ENCODE data around the gene NPAS1. TPM values are rescaled to one million over a fixed set of nuclear protein-coding genes. Genes with fewer than 3 reads are reported as not detected.
A peak's percentile ranks its signal among the peaks of the same experiment; 100 is the strongest.

Gene NPAS1
- polyA plus RNA-seq, 3 donors from 2014 or later, result not detected

DNA sequence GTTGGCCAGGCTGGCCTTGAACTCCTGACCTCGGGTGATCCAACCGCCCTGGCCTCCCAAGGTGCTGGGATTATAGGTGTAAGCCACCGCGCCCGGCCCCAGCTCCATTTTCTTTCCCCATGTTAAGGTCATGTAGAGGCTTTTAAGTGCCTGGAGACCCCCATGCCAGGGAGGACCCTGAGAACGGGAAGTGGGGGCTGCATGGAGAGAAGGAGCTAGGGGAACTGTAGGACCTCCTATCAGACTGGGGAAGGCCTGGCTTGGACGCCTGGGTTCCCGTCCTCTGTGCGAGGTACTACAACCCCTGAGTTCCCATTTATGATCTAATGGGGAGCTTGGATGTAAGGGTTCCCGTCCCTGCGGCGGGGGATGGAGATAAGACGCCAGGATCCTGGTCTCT is 714 bp upstream of the NPAS1 start:
- Mint-ChIP-seq H3K36me3 (no peaks in the 10 kb centered on the region), H3K4me3 (peak overlapping the region in 1 of 5 donors; percentile 29), H3K4me1 (peaks cover 0 to 9% of the 10 kb centered on the region in 2 donors), H3K27ac (no peak overlapping the region), H3K9me3 (no peaks in the 10 kb centered on the region), H3K27me3 (ENCODE audit: low read depth in 3 of 3) (peaks cover 7 to 19% (median 7%) of the 10 kb centered on the region in 3 donors)
- DNase-seq, result no peak

DNA sequence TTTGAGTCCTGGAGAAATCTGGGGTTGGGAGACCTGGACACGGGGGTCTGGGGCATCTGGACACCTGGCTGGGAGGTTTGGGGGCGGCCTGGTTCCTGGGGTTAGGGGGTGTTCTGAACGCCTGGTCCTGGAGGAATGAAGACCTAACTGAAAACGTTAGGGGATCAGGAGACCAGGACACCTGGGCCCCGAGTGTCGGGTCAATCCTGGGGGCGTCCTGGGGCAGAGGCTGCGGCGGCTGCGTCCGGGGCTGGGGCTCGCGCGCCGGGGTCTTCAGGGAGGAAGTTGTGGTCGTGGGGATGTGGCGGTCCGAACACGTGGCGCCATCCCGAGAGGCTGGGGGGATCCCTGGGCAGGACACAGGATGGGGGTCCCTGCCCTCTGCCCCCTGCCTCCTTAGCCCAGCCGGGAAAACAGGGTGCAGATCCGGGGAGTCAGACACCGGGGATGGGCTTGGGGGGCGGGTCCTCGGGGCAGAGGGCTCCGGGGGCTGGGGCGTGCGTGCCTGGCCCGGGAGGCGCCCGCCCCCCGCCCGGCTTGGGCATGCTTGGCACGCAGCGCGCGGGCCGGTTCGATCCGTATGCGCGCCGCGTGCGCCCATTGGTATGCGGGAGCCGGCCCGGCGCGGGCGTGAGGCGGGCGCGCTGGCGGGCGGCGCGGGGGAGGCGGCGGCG is 632 bp downstream of the NPAS1 start:
- H3K9me3 Mint-ChIP-seq, result no peaks in the 10 kb centered on the region
- H3K4me1 Mint-ChIP-seq, result peaks cover 0 to 9% of the 10 kb centered on the region in 2 donors
- no peak overlapping the region for H3K27ac Mint-ChIP-seq
- no peak overlapping the region for H3K4me3 Mint-ChIP-seq
- H3K36me3 Mint-ChIP-seq, result no peaks in the 10 kb centered on the region
- peaks cover 7 to 26% (median 7%) of the 10 kb centered on the region in 3 donors for H3K27me3 Mint-ChIP-seq (ENCODE audit: low read depth in 3 of 3)
- DNase-seq, result no peak

DNA sequence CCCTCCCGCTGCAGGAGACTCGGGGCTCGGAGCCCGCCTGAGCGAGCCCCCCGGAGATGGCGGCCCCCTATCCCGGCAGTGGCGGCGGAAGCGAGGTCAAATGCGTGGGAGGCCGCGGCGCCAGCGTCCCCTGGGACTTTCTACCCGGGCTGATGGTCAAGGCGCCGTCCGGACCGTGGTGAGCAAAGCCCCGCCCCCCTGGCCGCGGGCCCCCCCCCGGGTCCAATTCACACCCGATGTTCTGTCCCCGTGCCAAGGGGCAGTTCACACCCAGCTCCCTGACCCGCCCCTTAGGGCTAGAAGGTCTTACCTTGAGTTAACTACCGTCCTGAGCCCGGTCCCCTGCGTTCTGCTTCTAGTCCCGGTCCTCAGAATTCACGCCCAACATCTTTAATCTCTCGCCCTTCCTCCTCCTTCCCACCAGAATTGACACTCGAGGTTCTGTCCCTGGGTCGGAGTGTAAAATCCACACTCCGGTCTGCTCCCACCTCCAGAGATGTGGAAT is 1.4 kb downstream of the NPAS1 start:
- Mint-ChIP-seq H3K4me3 (peak overlapping the region in 3 of 5 donors; percentile 32 to 50 (median 38)), H3K27ac (no peak overlapping the region), H3K27me3 (ENCODE audit: low read depth in 3 of 3) (peaks cover 5 to 26% (median 7%) of the 10 kb centered on the region in 3 donors), H3K4me1 (peaks cover 0 to 9% of the 10 kb centered on the region in 2 donors), H3K36me3 (no peaks in the 10 kb centered on the region), H3K9me3 (no peaks in the 10 kb centered on the region)
- DNase-seq, result no peak

DNA sequence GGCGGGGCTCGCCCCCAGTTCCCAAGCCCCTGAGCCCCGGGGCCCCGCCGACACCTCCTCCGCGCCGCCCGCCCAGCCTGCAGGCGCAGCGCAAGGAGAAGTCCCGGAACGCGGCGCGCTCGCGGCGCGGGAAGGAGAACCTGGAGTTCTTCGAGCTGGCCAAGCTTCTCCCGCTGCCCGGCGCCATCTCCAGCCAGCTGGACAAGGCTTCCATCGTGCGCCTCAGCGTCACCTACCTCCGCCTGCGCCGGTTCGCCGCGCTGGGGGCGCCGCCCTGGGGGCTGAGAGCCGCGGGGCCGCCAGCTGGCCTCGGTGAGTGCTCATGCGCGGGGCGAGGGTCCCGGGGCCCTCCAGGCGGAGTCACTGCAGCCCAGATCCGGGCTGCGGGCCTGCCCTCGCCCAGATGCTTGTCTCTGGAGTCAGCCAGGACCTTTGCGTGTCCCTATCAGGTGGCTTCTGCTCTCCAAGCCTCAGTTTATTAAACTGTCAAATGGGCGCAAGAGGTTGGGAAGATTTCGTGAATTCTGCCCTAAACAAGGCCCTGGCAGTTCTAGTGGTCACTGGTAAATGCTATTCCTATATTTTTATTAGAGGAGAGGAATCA is 2.0 kb downstream of the NPAS1 start:
- H3K4me3 Mint-ChIP-seq, result peak overlapping the region in 1 of 5 donors; percentile 38
- H3K9me3 Mint-ChIP-seq, result no peaks in the 10 kb centered on the region
- H3K27me3 Mint-ChIP-seq (ENCODE audit: low read depth in 3 of 3), result peaks cover 7 to 28% (median 8%) of the 10 kb centered on the region in 3 donors

DNA sequence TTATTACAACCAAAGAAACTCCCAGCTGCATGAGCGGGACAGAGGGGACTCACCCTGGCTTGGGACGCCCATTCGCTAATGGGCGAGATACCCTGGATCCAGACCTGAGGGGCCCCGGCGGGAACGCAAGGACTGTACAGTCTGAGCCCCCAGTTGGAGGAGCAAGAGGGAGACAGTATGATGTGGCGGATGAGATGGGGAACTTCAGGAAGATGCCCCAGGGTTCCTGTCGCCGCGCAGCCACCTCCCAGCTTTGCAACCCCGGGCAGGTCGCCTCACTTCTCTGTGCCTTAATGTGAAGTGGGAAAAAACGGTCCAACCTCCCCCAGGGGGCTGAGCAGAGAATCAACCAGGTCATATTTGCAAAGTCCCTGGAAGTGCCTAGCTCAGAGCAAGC is 2.5 kb downstream of the NPAS1 start:
- Mint-ChIP-seq H3K4me3 (no peak overlapping the region), H3K9me3 (no peaks in the 10 kb centered on the region), H3K4me1 (peaks cover 0 to 9% of the 10 kb centered on the region in 2 donors), H3K27me3 (ENCODE audit: low read depth in 3 of 3) (peaks cover 7 to 32% (median 8%) of the 10 kb centered on the region in 3 donors), H3K36me3 (no peaks in the 10 kb centered on the region), H3K27ac (no peak overlapping the region)
- no peak for DNase-seq

More for the DNA sequence above, 2.0 kb downstream of the NPAS1 start:
- no peaks in the 10 kb centered on the region for H3K36me3 Mint-ChIP-seq
- no peak overlapping the region for H3K27ac Mint-ChIP-seq
- peaks cover 0 to 9% of the 10 kb centered on the region in 2 donors for H3K4me1 Mint-ChIP-seq
- no peak for DNase-seq

DNA sequence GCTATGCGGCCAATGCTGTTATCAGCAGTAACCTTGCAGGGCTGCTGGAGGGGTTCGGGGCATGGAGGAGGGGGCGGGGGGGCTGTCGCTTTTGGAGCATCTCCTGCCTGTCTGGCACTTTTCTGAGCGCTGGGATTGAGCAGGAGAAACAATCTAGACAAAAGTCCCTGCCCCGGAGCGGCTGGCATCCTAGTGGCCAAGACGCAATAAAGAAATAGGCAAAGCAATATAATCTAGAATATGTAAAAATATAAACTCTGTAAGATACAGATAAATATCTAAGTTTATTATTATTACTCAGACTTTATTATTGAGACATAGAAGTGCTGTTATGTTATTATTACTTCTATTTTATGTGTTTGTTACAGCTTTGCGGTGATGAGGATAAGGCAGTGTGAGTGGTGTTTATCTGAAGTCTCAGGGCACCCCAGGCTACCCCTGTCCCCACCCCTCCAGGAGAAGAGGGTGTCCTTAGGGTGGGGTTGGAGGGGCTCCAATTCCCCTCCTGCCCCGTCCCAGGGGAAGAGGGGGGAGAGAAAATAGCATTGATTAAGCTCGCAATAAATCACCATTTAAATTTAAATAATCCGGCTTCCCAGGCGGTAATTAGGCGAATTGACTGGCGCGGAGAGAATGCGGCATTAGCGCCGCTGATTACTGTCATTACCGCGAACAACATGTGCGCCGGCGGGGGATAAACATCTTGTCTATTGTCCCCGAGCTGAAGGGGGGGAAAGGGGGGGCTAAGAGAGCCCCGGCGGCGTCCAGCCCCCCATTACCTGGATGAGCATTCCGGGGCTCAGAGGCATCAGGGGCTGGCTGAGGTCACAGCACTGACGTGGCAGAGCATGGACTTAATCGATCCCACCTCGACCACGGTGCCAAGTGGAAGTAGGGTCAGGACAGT is 3.2 kb downstream of the NPAS1 start:
- no peaks in the 10 kb centered on the region for H3K9me3 Mint-ChIP-seq
- DNase-seq, result no peak
- H3K27me3 Mint-ChIP-seq (ENCODE audit: low read depth in 3 of 3), result peaks cover 9 to 35% (median 11%) of the 10 kb centered on the region in 3 donors
- H3K4me3 Mint-ChIP-seq, result peak overlapping the region in 1 of 5 donors; percentile 35
- no peaks in the 10 kb centered on the region for H3K36me3 Mint-ChIP-seq
- no peak overlapping the region for H3K27ac Mint-ChIP-seq
- peaks cover 0 to 9% of the 10 kb centered on the region in 2 donors for H3K4me1 Mint-ChIP-seq

DNA sequence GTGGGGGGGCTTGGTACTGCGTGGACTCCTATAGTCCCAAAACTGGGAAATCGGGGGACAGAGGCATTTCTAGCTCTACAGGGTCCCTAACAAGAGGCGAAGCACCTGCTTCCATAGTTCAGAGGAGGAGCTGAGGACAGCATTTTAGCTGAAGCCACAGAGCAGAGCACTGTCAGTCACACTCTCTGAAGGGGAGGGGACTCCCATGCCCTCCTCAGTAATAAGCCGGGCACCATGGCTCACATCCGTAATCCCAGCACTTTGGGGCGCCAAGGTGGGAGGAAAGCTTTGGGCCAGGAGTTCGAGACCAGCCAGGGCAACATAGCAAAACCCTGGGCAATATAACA is 3.8 kb downstream of the NPAS1 start:
- H3K27me3 Mint-ChIP-seq (ENCODE audit: low read depth in 3 of 3), result peaks cover 11 to 37% (median 12%) of the 10 kb centered on the region in 3 donors

DNA sequence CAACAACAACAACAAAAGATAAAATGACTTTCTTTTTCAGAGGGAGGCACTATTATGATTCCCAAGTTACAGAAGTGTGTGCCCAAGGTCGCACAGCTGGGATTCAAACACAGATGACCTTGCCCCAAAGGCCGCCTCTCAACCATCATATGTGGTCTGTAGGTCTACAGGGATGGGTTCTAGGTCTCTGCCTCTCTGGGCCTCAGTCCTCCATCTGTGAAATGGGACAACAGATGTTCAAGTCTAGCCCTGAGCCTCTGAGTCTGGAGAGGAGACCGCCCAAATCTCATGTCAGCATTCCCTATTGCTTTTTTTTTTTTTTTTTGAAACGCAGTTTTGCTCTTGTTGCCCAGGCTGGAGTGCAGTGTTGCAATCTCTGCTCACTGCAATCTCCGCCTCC is 4.9 kb downstream of the NPAS1 start:
- peaks cover 0 to 4% of the 10 kb centered on the region in 2 donors for H3K4me1 Mint-ChIP-seq
- no peak overlapping the region for H3K27ac Mint-ChIP-seq
- H3K9me3 Mint-ChIP-seq, result no peaks in the 10 kb centered on the region
- peaks cover 5 to 37% (median 12%) of the 10 kb centered on the region in 3 donors for H3K27me3 Mint-ChIP-seq (ENCODE audit: low read depth in 3 of 3)
- no peaks in the 10 kb centered on the region for H3K36me3 Mint-ChIP-seq
- no peak for DNase-seq
- H3K4me3 Mint-ChIP-seq, result no peak overlapping the region

More for the DNA sequence above, 3.8 kb downstream of the NPAS1 start:
- H3K4me3 Mint-ChIP-seq, result peak overlapping the region in 1 of 5 donors; percentile 35
- peaks cover 0 to 9% of the 10 kb centered on the region in 2 donors for H3K4me1 Mint-ChIP-seq
- no peak for DNase-seq
- H3K36me3 Mint-ChIP-seq, result no peaks in the 10 kb centered on the region
- no peak overlapping the region for H3K27ac Mint-ChIP-seq
- H3K9me3 Mint-ChIP-seq, result no peaks in the 10 kb centered on the region

DNA sequence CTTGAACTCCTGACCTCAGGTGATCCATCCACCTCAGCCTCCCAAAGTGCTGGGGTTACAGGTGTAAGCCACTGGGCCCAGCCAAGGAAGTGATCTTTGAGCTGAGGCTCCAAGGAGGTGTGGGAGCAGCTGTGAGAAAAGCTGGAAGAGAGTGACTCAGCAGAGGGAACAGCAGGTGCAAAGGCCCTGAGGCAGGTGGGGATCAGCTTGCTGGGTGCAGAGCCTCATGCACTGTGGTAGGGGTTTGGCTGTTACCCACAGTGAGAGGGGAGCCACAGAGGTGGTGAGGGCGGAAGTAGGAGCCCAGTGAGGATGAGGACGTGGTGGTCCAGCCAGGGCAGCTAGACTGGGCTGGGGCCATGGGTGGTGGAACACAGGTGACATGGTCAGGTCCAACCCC is 6.5 kb downstream of the NPAS1 start:
- Mint-ChIP-seq H3K9me3 (no peaks in the 10 kb centered on the region), H3K36me3 (peaks cover 0 to 4% (median 0%) of the 10 kb centered on the region in 3 donors), H3K4me1 (peaks cover 0 to 3% of the 10 kb centered on the region in 2 donors), H3K4me3 (peak overlapping the region in 1 of 5 donors; percentile 27), H3K27me3 (ENCODE audit: low read depth in 3 of 3) (peaks cover 8 to 43% (median 18%) of the 10 kb centered on the region in 3 donors), H3K27ac (no peak overlapping the region)
- no peak for DNase-seq

DNA sequence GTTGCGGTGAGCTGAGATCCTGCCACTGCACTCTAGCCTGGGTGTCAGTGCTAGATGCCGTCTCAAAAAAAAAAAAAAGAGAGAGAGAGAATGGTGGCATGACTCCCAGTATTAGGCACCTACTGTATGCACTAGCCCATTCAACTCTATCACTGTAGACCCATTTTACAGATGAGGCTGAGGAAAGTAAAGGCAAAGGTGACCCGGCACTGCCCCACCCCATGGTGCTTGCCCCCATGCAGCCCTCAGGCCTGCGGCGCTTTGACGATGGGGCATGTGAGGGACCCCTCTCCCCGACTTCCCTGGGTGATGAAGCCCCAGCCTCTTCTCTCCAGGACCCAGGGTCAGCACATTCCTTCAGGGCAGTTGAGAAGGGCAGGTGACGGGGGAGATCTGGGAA is 7.3 kb downstream of the NPAS1 start:
- Mint-ChIP-seq H3K27ac (no peak overlapping the region), H3K9me3 (no peaks in the 10 kb centered on the region), H3K4me1 (peaks cover 0 to 1% of the 10 kb centered on the region in 2 donors), H3K4me3 (no peak overlapping the region), H3K27me3 (ENCODE audit: low read depth in 3 of 3) (peaks cover 8 to 40% (median 18%) of the 10 kb centered on the region in 3 donors), H3K36me3 (peaks cover 0 to 4% (median 0%) of the 10 kb centered on the region in 3 donors)
- no peak for DNase-seq

DNA sequence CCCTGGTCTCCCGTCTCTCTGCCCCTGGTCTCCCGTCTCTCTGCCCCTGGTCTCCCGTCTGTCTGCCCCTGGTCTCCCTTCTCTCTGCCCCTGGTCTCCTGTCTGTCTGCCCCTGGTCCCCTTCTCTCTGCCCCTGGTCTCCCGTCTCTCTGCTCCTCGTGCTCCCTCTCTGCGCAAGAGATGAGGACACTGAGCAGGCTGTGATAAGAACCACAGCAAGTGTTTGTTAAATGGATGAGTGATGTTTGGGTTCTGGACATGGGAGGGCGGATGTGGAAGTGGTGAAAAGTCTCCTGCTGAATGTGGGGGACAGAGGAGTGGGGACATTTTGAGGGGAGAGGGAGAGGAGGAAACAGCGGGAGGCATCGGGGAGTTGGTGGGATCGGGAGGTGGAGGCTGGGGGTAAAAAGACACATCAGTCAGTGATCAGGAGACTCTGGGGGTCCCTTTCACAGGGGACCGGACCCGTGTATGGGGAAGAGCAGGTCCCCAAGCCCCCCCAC is 8.0 kb downstream of the NPAS1 start:
- H3K9me3 Mint-ChIP-seq, result no peaks in the 10 kb centered on the region
- peaks cover 0 to 1% of the 10 kb centered on the region in 2 donors for H3K4me1 Mint-ChIP-seq
- no peak overlapping the region for H3K27ac Mint-ChIP-seq
- peaks cover 8 to 34% (median 18%) of the 10 kb centered on the region in 3 donors for H3K27me3 Mint-ChIP-seq (ENCODE audit: low read depth in 3 of 3)
- H3K36me3 Mint-ChIP-seq, result peaks cover 0 to 4% (median 0%) of the 10 kb centered on the region in 3 donors
- DNase-seq, result no peak
- H3K4me3 Mint-ChIP-seq, result no peak overlapping the region

DNA sequence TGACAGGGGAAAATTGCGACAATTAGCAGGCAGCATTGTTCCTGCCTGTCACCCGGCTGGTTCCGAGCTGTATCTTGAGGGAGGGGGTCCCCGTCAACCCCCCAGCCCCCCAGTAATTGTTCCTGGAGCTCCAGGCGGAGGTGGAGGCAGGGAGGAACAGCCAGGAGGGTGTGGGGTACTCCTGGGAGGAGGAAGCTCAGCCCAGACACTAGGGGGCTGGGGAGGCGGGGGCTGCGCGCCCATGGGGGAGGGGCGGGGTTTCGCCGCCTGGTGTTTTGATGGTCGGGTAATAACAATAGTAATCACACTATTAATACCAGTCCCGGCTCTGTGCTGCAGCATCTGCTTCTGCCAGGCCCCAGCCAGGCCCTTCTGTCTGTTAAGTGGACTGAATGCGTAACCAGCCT is 8.6 kb downstream of the NPAS1 start:
- DNase-seq, result no peak
- no peak overlapping the region for H3K27ac Mint-ChIP-seq
- H3K9me3 Mint-ChIP-seq, result no peaks in the 10 kb centered on the region
- H3K27me3 Mint-ChIP-seq (ENCODE audit: low read depth in 3 of 3), result peaks cover 8 to 28% (median 18%) of the 10 kb centered on the region in 3 donors
- H3K4me3 Mint-ChIP-seq, result no peak overlapping the region
- peaks cover 0 to 4% (median 0%) of the 10 kb centered on the region in 3 donors for H3K36me3 Mint-ChIP-seq
- peaks cover 0 to 1% of the 10 kb centered on the region in 2 donors for H3K4me1 Mint-ChIP-seq

DNA sequence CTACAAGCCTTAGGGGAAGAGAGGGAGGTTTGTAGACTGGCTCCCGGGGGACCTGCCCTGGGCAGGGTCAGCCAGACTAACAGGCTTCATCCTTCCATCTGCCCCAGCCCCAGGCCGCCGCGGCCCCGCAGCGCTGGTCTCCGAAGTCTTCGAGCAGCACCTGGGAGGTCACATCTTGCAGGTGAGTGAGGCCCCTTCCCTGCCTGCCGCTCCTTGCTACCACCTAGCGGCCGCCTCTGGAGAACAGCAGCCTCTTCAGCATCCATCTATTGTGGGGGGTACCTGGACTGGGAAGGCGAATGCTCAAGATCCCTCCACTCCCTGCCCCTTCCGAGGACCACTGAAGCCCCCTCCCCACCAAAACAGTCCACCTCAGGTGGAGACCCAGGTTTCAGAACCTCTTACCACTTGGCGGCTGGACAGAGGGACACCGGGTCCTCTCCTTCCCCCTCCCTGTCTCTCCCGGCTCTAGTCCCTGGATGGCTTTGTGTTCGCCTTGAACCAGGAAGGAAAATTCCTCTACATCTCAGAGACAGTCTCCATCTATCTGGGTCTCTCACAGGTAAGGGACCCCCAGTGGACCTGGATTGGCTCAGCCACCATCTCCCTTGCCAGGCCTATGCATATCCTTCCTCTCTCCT is 12.7 kb downstream of the NPAS1 start:
- Mint-ChIP-seq H3K36me3 (peaks cover 0 to 4% (median 0%) of the 10 kb centered on the region in 3 donors), H3K9me3 (no peaks in the 10 kb centered on the region), H3K4me1 (peaks cover 15 to 16% of the 10 kb centered on the region in 2 donors), H3K27ac (no peak overlapping the region), H3K27me3 (ENCODE audit: low read depth in 3 of 3) (peaks cover 12 to 22% (median 16%) of the 10 kb centered on the region in 3 donors), H3K4me3 (no peak overlapping the region)
- DNase-seq, result peak; percentile 32 to 48 (median 36)
